K562 (cell line): ENCODE results near the gene ACBD5. TPM values are rescaled to one million over a fixed set of nuclear protein-coding genes. Genes with fewer than 3 reads are reported as not detected.
A peak's percentile ranks its signal among the peaks of the same experiment; 100 is the strongest.

ENCODE experiments used
- CBFA2T3 ChIP-seq: fragments of 450-650 bp; IDR thresholded peaks from 2 replicates; pipeline ENCODE4 v1.6.1; 2017
- CUX1 ChIP-seq: fragments of 200-800 bp; sonication (Bioruptor generic); IDR thresholded peaks from 2 replicates; pipeline ENCODE4 v1.6.1; 2016; ENCODE audit warnings: missing genetic modification characterization, missing compliant biosample characterization
- EP400 ChIP-seq: fragments of 450-650 bp; IDR thresholded peaks from 2 replicates; pipeline ENCODE4 v1.6.1; 2017; ENCODE audit warnings: antibody characterized with exemption, mild to moderate bottlenecking, moderate library complexity
- MYC ChIP-seq, 2 experiments: fragments of 250-450 bp in 1 of 2; sonication (Bioruptor Pico) in 1 of 2; IDR thresholded peaks; 2 replicates each; pipeline versions ENCODE4 v1.5.1 to v1.6.1; 2012 to 2021; ENCODE audit warnings: low read depth in 2 of 2, borderline replicate concordance in 1 of 2, improper control_type of control experiment in 1 of 2, low read length in 1 of 2, mild to moderate bottlenecking in 1 of 2, moderate library complexity in 1 of 2
- MYNN ChIP-seq, 2 experiments: sonication (generic); formaldehyde crosslinking in 1 of 2; IDR thresholded peaks; 2 replicates each; pipeline versions ENCODE4 v1.5.0 to v1.6.1; 2016 to 2020; ENCODE audit warnings: antibody characterized with exemption in 1 of 2, missing genetic modification reagents in 1 of 2
- POU5F1 ChIP-seq: fragments of 150-350 bp; IDR thresholded peaks from 2 replicates; pipeline ENCODE4 v1.6.1; 2014; ENCODE audit warnings: borderline replicate concordance, low read length, low read depth, mild to moderate bottlenecking; ENCODE audit not compliant: partially characterized antibody
- SRSF1 ChIP-seq: fragments of 200-400 bp; formaldehyde crosslinking; IDR thresholded peaks from 2 replicates; pipeline ENCODE4 v1.6.1; 2017; ENCODE audit warnings: mild to moderate bottlenecking, low read depth, low read length, moderate library complexity
- ZNF347 ChIP-seq: fragments of 450-650 bp; formaldehyde crosslinking; IDR thresholded peaks from 2 replicates; pipeline ENCODE4 v1.4.0; 2020; ENCODE audit warnings: low read depth, mild to moderate bottlenecking, moderate library complexity
- ZNF449 ChIP-seq: fragments of 250-450 bp; sonication (Bioruptor Pico); IDR thresholded peaks from 2 replicates; pipeline ENCODE4 v1.8.0; 2022; ENCODE audit warnings: moderate library complexity, mild to moderate bottlenecking, inconsistent platforms
- polyA plus RNA-seq, 8 experiments: library from polyadenylated mRNA; depleted of rRNA in 4 of 8; stranded (reverse) in 5 of 8; unstranded in 3 of 8; fragments of >200 nt; fragmentation: Nextera tagmentation in 2 of 8; fragmentation: Illumina TruSeq in 1 of 8; extraction: Ambion mirVana in 2 of 8; extraction: Trizol in 1 of 8; gene quantifications; 2 replicates each; pipeline versions ENCODE4 v1.2.1 to v1.2.3, GENCODE V29; 2011 to 2014; ENCODE audit warnings: inconsistent platforms in 1 of 8, missing spikeins in 1 of 8
- total RNA-seq, 7 experiments: library from RNA; depleted of rRNA in 6 of 7; stranded (reverse); fragments of >200 nt in 6 of 7; fragmentation: Illumina TruSeq in 2 of 7; extraction: Trizol in 2 of 7; gene quantifications; 2 replicates each; pipeline versions ENCODE4 v1.2.1 to v1.2.3, GENCODE V29; 2011 to 2021; ENCODE audit warnings: low replicate concordance in 1 of 7
- TF ChIP-seq, protein P1 (sequence below), 2 experiments: fragments of 450-650 bp; IDR thresholded peaks; 2 replicates each; pipeline ENCODE4 v1.6.1; 2016; ENCODE audit warnings: mild to moderate bottlenecking in 2 of 2, borderline replicate concordance in 1 of 2, low read depth in 1 of 2, moderate library complexity in 1 of 2

ACBD5 gene
- total and polyA plus RNA-seq, 9 of the 15 experiments (the other 6 are each of a cell fraction or from before 2014, with no cell fraction given) = 1.5 to 10.3 (median 7.8) TPM

DNA sequence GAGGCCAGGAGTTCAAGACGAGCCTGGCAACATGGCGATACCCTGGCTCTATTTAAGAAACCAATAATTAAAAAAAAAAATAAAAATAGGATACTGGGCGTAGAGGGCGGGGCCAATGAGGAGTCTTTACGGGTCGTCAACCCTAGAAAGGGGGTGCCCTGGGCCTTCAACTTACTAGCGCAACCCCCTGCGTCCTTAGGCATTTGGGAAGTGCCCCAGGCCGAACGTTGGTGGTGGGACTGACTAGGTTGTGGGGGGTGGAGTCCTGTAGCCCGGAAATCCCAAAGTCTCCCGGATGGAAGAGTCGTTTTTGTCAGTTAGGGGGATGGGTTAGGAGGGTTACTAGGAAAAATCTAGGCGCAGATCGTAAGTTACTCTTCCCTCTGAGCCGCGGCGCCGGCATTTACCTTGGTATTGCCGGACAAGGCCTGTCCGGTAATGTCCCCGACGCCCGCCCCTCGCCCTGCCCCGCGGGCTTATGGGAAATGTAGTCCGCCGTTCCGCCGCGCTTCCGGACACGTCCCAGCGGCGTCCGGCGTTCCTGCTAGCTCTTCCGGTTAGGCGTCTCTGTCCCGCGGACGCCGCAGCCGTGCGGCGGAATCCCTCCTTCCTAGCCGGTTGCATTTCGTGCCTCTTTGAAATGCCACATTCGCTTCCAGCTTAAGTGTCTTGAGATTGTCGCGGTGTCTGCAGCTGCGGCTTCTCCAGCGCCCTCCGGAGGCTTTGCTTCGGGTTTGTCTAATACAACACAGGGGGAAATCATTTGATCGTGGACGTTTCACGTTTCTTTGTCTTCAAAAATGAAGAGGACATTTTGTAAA is 1.3 kb upstream of the ACBD5 start (continued):
- TF ChIP-seq, protein P1, sequence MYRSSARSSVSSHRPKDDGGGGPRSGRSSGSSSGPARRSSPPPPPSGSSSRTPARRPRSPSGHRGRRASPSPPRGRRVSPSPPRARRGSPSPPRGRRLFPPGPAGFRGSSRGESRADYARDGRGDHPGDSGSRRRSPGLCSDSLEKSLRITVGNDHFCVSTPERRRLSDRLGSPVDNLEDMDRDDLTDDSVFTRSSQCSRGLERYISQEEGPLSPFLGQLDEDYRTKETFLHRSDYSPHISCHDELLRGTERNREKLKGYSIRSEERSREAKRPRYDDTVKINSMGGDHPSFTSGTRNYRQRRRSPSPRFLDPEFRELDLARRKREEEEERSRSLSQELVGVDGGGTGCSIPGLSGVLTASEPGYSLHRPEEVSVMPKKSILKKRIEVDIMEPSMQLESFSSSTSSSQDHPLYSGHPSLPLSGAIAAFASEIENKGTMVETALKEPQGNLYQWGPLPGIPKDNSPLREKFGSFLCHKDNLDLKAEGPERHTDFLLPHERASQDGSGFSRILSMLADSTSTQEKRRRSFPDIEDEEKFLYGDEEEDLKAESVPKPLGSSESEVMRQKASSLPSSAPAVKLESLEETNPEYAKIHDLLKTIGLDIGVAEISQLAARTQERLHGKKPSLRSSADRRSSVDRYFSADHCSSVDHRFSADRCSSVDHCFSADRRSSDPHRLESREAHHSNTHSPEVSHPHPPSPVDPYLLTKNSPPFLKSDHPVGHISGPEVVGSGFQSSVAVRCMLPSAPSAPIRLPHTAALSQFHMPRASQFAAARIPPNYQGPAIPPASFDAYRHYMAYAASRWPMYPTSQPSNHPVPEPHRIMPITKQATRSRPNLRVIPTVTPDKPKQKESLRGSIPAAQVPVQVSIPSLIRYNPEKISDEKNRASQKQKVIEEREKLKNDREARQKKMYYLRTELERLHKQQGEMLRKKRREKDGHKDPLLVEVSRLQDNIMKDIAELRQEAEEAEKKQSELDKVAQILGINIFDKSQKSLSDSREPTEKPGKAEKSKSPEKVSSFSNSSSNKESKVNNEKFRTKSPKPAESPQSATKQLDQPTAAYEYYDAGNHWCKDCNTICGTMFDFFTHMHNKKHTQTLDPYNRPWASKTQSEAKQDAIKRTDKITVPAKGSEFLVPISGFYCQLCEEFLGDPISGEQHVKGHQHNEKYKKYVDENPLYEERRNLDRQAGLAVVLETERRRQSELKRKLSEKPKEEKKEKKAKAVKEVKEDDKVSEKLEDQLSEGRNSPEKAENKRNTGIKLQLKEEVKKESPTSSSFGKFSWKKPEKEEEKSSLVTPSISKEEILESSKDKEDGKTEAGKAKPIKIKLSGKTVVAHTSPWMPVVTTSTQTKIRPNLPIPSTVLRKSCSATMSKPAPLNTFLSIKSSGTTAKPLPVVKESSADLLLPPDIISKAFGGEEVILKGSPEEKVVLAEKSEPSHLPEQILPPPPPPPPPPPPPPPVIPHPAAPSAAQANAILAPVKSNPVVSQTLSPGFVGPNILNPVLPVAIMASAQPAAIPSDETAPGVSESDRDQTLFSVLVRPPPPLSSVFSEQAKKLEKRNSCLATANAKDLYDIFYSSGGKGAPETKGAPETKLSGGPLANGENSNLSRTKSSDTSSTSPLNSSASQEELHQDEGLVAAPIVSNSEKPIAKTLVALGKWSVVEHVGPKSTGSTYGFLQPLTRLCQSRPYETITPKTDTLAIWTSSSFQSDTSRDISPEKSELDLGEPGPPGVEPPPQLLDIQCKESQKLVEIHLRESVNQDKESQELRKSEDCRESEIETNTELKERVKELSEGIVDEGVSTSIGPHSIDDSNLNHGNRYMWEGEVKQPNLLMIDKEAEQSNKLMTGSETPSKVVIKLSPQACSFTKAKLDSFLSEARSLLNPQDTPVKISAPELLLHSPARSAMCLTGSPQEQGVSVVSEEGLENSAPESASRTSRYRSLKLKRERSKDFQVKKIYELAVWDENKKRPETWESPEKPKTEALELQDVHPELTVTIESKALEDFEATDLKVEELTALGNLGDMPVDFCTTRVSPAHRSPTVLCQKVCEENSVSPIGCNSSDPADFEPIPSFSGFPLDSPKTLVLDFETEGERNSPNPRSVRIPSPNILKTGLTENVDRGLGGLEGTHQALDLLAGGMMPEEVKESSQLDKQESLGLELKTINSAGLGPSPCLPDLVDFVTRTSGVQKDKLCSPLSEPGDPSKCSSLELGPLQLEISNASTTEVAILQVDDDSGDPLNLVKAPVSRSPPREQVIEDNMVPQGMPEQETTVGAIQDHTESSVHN (IDR thresholded peaks at IDR 0.05; ENCODE audit: borderline replicate concordance in 1 of 2, low read depth in 1 of 2) = no peak
- TF ChIP-seq MYNN (IDR thresholded peaks at IDR 0.05) (no peak), MYNN (CRISPR knock-in tag; IDR thresholded peaks at IDR 0.05) (no peak), CUX1 (CRISPR knock-in tag) (peak; percentile 87), CBFA2T3 (no peak), MYC (IDR thresholded peaks at IDR 0.05; ENCODE audit: low read depth, low read length) (peak; percentile 55; the same call in 1 of the 2 replicates), MYC (CRISPR knock-in tag; IDR thresholded peaks at IDR 0.05; ENCODE audit: borderline replicate concordance, low read depth) (0 out of 2 replicates have a peak, but pooled peaks have one; percentile 53), POU5F1 (no peak), ZNF347 (CRISPR knock-in tag) (no peak), ZNF449 (CRISPR knock-in tag) (peak; percentile 67; the same call in 1 of the 2 replicates), EP400 (peak; percentile 46), SRSF1 (no peak)
